GM10266 (cell line): ENCODE measurements around the gene VASH1.

Experiments used
- DNase-seq: peaks from one replicate; pipeline ENCODE4 v3.0.0; 2012; ENCODE audit errors: extremely low spot score
- CTCF ChIP-seq: IDR thresholded peaks from 2 replicates; pipeline ENCODE4 v1.5.1; 2012; ENCODE audit warnings: mild to moderate bottlenecking, low read depth; ENCODE audit not compliant: control insufficient read depth, insufficient read depth; ENCODE audit errors: missing control alignments

Gene VASH1

GRCh38 chr14:76779221-76780057, 18.2 kb downstream of the VASH1 start:
- no peak for TF ChIP-seq CTCF
- no peak for DNase-seq

GRCh38 chr14:76780058-76780345, 18.7 kb downstream of the VASH1 start:
- TF ChIP-seq CTCF: no peak
- DNase-seq: no peak

GRCh38 chr14:76780360-76780759, 19.1 kb downstream of the VASH1 start:
- no peak for DNase-seq
- TF ChIP-seq CTCF: no peak

- no peak for DNase-seq
- no peak for TF ChIP-seq CTCF
Observed at GRCh38 chr14:76780875-76781647, 19.8 kb downstream of the VASH1 start.

GRCh38 chr14:76781648-76782051, 20.4 kb downstream of the VASH1 start:
- no peak for TF ChIP-seq CTCF
- no peak for DNase-seq

GRCh38 chr14:76782115-76782884, 21.0 kb downstream of the VASH1 start:
- TF ChIP-seq CTCF: no peak
- DNase-seq: no peak
